ENCODE results near the gene NCBP2. TPM values are rescaled to one million over a fixed set of nuclear protein-coding genes. Genes with fewer than 3 reads are reported as not detected.

The NCBP2 gene
- total RNA-seq, 1 donor from 2014 or later: 79.9 TPM

- Mint-ChIP-seq H3K4me3 (ENCODE audit: low read depth) (peak overlapping the region; percentile 72), H3K36me3 (ENCODE audit: insufficient read depth) (peaks cover 4% of the 10 kb centered on the region), H3K4me1 (ENCODE audit: low read depth) (peaks cover 1% of the 10 kb centered on the region), H3K9me3 (ENCODE audit: low read depth) (no peaks in the 10 kb centered on the region), H3K27me3 (peaks cover 41% of the 10 kb centered on the region), H3K27ac (no peak overlapping the region)
- no peak for TF ChIP-seq CTCF (IDR thresholded peaks at IDR 0.05; ENCODE audit: unreplicated experiment)
- no peak for DNase-seq (ENCODE audit: low spot score, unreplicated experiment)
These were observed 28.9 kb upstream of the NCBP2 start for GRCh38 chr3:196971094-196971698.

GRCh38 chr3:196970547-196971093 is 28.3 kb upstream of the NCBP2 start:
- H3K9me3 Mint-ChIP-seq (ENCODE audit: low read depth): no peaks in the 10 kb centered on the region
- no peak for DNase-seq (ENCODE audit: low spot score, unreplicated experiment)
- H3K4me3 Mint-ChIP-seq (ENCODE audit: low read depth): peak overlapping the region; percentile 72
- H3K36me3 Mint-ChIP-seq (ENCODE audit: insufficient read depth): peaks cover 5% of the 10 kb centered on the region
- no peak overlapping the region for H3K27ac Mint-ChIP-seq
- peaks cover 47% of the 10 kb centered on the region for H3K27me3 Mint-ChIP-seq
- peaks cover 1% of the 10 kb centered on the region for H3K4me1 Mint-ChIP-seq (ENCODE audit: low read depth)
- no peak for TF ChIP-seq CTCF (IDR thresholded peaks at IDR 0.05; ENCODE audit: unreplicated experiment)

- peak overlapping the region; percentile 72 for H3K4me3 Mint-ChIP-seq (ENCODE audit: low read depth)
- peaks cover 50% of the 10 kb centered on the region for H3K27me3 Mint-ChIP-seq
- no peaks in the 10 kb centered on the region for H3K9me3 Mint-ChIP-seq (ENCODE audit: low read depth)
- peaks cover 1% of the 10 kb centered on the region for H3K4me1 Mint-ChIP-seq (ENCODE audit: low read depth)
- peaks cover 5% of the 10 kb centered on the region for H3K36me3 Mint-ChIP-seq (ENCODE audit: insufficient read depth)
- peak; percentile 65 for DNase-seq (ENCODE audit: low spot score, unreplicated experiment)
- peak; percentile 90 for TF ChIP-seq CTCF (IDR thresholded peaks at IDR 0.05; ENCODE audit: unreplicated experiment)
- H3K27ac Mint-ChIP-seq: no peak overlapping the region
These were observed 27.6 kb upstream of the NCBP2 start for GRCh38 chr3:196969660-196970546.

GRCh38 chr3:196969134-196969659 is 26.9 kb upstream of the NCBP2 start:
- H3K27me3 Mint-ChIP-seq: peaks cover 48% of the 10 kb centered on the region
- no peaks in the 10 kb centered on the region for H3K9me3 Mint-ChIP-seq (ENCODE audit: low read depth)
- H3K36me3 Mint-ChIP-seq (ENCODE audit: insufficient read depth): peaks cover 5% of the 10 kb centered on the region
- no peak for TF ChIP-seq CTCF (IDR thresholded peaks at IDR 0.05; ENCODE audit: unreplicated experiment)
- peak overlapping the region; percentile 64 for H3K4me3 Mint-ChIP-seq (ENCODE audit: low read depth)
- peaks cover 1% of the 10 kb centered on the region for H3K4me1 Mint-ChIP-seq (ENCODE audit: low read depth)
- no peak overlapping the region for H3K27ac Mint-ChIP-seq
- DNase-seq (ENCODE audit: low spot score, unreplicated experiment): no peak
